Left renal cortex interstitium (tissue), 4 donors: ENCODE data around the gene RAB25. TPM values are rescaled to one million over a fixed set of nuclear protein-coding genes. Genes with fewer than 3 reads are reported as not detected.
A peak's percentile ranks its signal among the peaks of the same experiment; 100 is the strongest.
"Not testable (repeated sequence)": the region's sequence is repeated elsewhere in the genome, so short reads cannot be mapped to it uniquely, and the experiment has no call there.

Source experiments
- DNase-seq, 4 donors: peaks; one replicate each; pipeline ENCODE4 v3.0.0-alpha.2; 2013; ENCODE audit warnings: low read depth in 4 of 4, low spot score in 2 of 4, missing footprints in 1 of 4
- polyA plus RNA-seq, 4 donors: library from polyadenylated mRNA; unstranded; fragments of 120-200 nt; gene quantifications; one replicate each; pipeline ENCODE4 v1.2.1, GENCODE V29; 2013; ENCODE audit not compliant: insufficient read length in 4 of 4

Gene RAB25
- polyA plus RNA-seq, 4 donors, result 51.0 to 63.6 (median 55.5) TPM

DNA sequence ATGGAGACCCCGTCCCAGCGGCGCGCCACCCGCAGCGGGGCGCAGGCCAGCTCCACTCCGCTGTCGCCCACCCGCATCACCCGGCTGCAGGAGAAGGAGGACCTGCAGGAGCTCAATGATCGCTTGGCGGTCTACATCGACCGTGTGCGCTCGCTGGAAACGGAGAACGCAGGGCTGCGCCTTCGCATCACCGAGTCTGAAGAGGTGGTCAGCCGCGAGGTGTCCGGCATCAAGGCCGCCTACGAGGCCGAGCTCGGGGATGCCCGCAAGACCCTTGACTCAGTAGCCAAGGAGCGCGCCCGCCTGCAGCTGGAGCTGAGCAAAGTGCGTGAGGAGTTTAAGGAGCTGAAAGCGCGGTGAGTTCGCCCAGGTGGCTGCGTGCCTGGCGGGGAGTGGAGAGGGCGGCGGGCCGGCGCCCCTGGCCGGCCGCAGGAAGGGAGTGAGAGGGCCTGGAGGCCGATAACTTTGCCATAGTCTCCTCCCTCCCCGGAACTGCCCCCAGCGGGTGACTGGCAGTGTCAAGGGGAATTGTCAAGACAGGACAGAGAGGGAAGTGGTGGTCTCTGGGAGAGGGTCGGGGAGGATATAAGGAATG, 54.1 kb downstream of the RAB25 start:
- no peak for DNase-seq

DNA sequence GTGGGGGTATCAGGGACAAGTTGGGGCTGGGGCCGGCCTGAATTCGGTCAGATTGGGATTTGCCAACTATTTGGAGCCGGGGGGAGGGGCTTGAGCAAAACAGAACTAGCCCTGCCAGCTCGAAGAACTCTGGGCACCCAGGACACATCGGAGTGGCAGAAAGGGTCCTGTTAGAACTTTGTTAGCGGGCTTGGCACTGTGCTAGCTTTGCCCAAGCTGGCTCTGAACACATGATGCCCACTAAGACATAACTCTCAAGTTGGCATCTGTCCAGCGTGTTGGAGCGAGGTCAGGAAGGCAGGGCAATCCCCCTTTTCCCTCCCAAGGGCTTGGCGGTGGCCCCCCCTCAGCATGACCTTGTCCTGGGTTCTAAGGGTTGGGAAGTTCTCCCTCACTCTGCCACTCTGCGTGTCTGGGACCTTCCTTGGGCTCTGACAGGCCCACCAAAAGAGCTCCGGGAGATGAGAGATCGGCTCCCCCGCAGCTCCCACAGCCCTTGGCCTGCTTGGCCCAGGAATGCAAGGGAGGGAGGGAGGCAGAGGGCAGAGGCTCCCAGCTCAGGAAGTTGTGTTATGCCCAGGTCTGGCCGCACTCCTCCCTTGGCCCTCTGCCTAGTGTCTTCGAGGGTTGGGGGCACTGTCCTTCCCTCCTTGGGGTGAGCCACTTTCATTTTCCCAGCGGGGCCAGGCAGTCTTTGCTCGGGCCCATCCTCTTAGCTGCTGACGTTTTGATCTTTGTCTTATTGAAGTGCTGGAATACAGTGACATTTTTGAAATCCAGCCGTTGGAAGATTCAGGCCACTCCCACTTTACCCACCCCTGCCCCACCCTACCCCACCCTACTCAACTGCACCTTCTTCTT, 54.8 kb downstream of the RAB25 start:
- peak in 1 of 4 donors; percentile 49 for DNase-seq

DNA sequence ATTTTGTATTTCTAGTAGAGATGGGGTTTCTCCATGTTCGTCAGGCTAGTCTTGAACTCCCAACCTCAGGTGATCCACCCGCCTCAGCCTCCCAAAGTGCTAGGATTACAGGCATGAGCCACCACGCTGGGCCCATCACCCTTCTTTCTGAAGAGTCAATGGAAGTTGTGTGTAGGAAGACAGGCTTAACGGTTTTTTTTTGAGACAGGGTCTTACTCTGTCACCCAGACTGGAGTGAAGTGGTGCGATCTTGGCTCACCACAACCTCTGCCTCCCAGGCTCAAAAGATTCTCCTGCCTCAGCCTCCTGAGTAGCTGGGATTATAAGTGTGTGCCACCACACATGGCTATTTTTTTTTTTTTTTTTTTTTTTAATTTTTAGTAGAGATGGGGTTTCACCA, 55.8 kb downstream of the RAB25 start:
- not testable (repeated sequence) for DNase-seq

DNA sequence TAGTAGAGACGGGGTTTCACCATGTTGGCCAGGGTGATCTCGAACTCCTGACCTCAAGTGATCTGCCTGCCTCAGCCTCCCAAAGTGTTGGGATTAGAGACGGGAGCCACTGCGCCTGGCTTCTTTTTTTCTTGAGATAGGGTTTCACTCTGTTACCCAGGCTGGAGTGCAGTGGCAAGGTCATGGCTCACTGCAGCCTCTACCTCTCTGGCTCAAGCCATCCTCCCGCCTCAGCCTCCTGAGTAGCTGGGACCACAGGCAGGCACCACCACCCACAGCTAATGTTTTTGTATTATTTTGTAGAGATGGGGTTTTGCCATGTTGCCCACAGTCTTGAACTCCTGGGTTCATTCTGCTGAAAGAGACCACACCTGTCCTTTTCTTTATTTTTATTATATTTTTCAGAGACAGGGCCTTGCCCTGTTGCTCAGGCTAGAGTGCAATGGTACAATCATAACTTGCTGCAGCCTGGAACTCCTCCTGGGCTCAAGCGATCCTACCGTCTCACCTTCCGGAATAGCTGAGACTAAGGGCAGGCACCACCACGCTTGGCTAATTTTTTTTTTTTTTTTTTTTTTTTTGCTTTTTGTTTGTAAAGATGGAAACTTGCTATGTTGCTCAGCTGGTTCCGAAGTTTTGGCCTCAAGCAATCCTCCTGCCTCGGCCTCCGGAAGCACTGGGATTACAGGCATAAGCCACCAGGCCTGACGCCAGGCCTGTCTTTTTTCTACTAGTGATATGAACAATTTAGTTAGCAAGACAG, 56.6 kb downstream of the RAB25 start:
- no peak for DNase-seq

DNA sequence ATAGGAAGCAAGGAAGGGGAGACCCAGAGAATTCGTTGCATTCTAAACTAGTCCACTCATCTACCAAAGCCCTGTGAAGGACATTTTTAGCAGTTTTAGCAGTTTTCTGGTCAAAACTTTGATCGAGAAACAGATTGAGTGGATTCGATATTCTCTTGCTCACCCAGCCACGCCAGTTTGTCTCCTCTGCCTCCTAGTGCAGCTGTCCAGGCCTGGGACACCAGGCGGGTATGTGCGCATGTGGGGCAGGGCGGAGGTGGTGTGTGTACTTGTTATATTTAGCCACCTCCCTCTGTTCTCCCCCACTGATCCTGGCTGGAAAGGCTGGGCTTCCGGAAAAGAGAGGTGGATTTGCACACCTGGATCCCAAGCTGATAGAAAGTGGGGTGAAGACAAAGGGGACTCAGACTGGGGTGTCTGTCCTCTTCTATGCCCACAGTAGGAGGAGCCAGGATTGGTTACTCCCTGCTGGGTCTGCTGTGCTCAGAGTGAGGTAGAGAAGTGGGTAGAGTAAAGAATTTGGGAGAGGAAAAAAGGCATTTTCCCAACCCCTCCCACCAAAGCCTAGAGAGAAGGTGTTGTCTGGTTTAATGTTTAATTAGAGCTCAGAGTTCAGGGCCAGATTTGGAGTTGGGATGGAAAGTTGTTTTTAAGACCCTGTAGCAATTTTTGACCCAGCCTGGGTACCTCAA, 57.4 kb downstream of the RAB25 start:
- DNase-seq, result no peak

DNA sequence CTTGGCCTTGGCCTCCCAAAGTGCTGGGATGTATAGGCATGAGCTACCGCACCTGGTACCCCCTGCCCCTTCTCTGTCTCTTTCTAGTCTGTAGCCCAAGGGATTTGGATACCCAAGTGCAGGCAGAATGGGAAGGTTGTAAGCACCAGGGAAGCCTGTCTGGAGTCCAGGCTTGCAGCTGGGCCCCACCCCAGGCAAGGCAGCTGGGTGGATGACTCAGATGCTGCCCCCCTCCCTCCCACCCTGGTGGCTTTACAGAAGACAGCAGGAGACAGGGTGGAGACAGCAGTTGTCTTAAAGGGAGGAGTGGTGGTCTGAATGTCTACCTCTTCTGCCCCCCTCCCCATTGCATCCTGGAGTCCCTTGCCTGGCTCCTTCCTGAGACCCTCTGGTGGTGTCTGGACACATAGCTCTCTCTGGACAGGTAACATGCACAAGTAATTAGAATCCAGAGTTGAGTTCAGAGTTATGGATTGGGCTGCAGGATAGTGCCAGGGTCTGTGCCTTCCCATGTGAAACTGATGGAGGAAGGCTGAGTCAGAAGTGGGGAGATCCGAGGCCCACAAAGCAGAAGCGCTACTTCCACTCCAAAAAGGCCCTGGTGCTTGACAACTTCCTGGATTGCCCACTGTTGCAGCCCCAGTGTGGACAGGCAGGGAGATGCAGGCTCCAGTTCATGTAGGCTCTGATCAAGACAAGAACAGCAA, 58.7 kb downstream of the RAB25 start:
- no peak for DNase-seq

Other genes with a start within 250 kb of the RAB25 start
- 10 to 100 TPM; 31.1 to 62.9 (median 50.4) TPM for gene GON4L, start 203.9 kb upstream of the RAB25 start, polyA plus RNA-seq
- 10 to 100 TPM; 17.2 to 21.4 (median 20.4) TPM for gene SYT11, start 201.6 kb upstream of the RAB25 start, polyA plus RNA-seq
- gene RIT1, start 149.8 kb upstream of the RAB25 start, polyA plus RNA-seq, result 10 to 100 TPM; 42.9 to 60.3 (median 47.6) TPM
- 10 to 100 TPM; 39.4 to 88.1 (median 60.5) TPM for gene KHDC4, start 126.7 kb upstream of the RAB25 start, polyA plus RNA-seq
- under 1 TPM; 0.14 to 0.23 (median 0.19) TPM for gene RXFP4, start 119.5 kb upstream of the RAB25 start, polyA plus RNA-seq
- 10 to 100 TPM; 77.9 to 97.8 (median 81.2) TPM for gene ARHGEF2, start 82.6 kb upstream of the RAB25 start, polyA plus RNA-seq
- gene SSR2, start 40.2 kb upstream of the RAB25 start, polyA plus RNA-seq, result 100 to 1,000 TPM; 349 to 450 (median 397) TPM
- gene UBQLN4, start 7.4 kb upstream of the RAB25 start, polyA plus RNA-seq, result 10 to 100 TPM; 46.9 to 61.7 (median 51.8) TPM
- 10 to 100 TPM; 53.9 to 67.9 (median 60.2) TPM for gene LAMTOR2, start 6.4 kb upstream of the RAB25 start, polyA plus RNA-seq
- 10 to 100 TPM; 40.9 to 53.6 (median 46.9) TPM for gene MEX3A, start 21.3 kb downstream of the RAB25 start, polyA plus RNA-seq
- 100 to 1,000 TPM in 3 of 4 donors, 10 to 100 TPM in 1; 81.2 to 114 (median 104) TPM for gene LMNA, start 53.6 kb downstream of the RAB25 start, polyA plus RNA-seq
- 10 to 100 TPM; 18.3 to 24.5 (median 22.1) TPM for gene SEMA4A, start 92.4 kb downstream of the RAB25 start, polyA plus RNA-seq
- 10 to 100 TPM; 23.5 to 32.0 (median 28.6) TPM for gene SLC25A44, start 132.9 kb downstream of the RAB25 start, polyA plus RNA-seq
- gene PMF1, start 151.8 kb downstream of the RAB25 start, polyA plus RNA-seq, result 100 to 1,000 TPM in 2 of 4 donors, 10 to 100 TPM in 2; 78.4 to 103 (median 97.6) TPM
- gene BGLAP, start 181.0 kb downstream of the RAB25 start, polyA plus RNA-seq, result 1 to 10 TPM; 1.0 to 7.5 (median 4.3) TPM
- gene PAQR6, start 186.9 kb downstream of the RAB25 start, polyA plus RNA-seq, result 1 to 10 TPM; 2.9 to 8.0 (median 4.9) TPM
- gene SMG5, start 221.7 kb downstream of the RAB25 start, polyA plus RNA-seq, result 10 to 100 TPM; 54.5 to 76.2 (median 62.1) TPM
- gene TMEM79, start 223.2 kb downstream of the RAB25 start, polyA plus RNA-seq, result 1 to 10 TPM; 4.8 to 8.2 (median 7.0) TPM
- gene GLMP, start 234.5 kb downstream of the RAB25 start, polyA plus RNA-seq, result 10 to 100 TPM; 54.6 to 73.3 (median 65.4) TPM
- not detected for gene VHLL, start 238.1 kb downstream of the RAB25 start, polyA plus RNA-seq